ENCODE data around the gene MAGEB18.

GRCh38 chrX:26138274-26138673 lies at the start of gene MAGEB18:
- TF ChIP-seq POLR2A (IDR thresholded peaks at IDR 0.05): no peak
- no peak for TF ChIP-seq CTCF (IDR thresholded peaks at IDR 0.05)
